Endodermal cell (in vitro differentiated cells): ENCODE measurements around the gene OSBPL8. TPM values are rescaled to one million over a fixed set of nuclear protein-coding genes. Genes with fewer than 3 reads are reported as not detected.

Source experiments
- DNase-seq: peaks from one replicate; pipeline ENCODE4 v3.0.0-alpha.2; 2017
- H3K27ac ChIP-seq: 2 replicates; pipeline ENCODE4 v1.5.1; 2013; ENCODE audit warnings: mild to moderate bottlenecking, low read depth, low read length, moderate library complexity
- H3K27me3 ChIP-seq: 2 replicates; pipeline ENCODE4 v1.6.1; 2013; ENCODE audit warnings: mild to moderate bottlenecking, low read length, moderate library complexity; ENCODE audit not compliant: insufficient read depth, control insufficient read depth, poor library complexity, severe bottlenecking
- H3K36me3 ChIP-seq: 2 replicates; pipeline ENCODE4 v1.7.0; 2013; ENCODE audit warnings: mild to moderate bottlenecking, low read length, moderate library complexity; ENCODE audit not compliant: control insufficient read depth, insufficient read depth
- H3K4me1 ChIP-seq: one replicate; pipeline ENCODE4 v1.7.0; 2013; ENCODE audit warnings: low read length; ENCODE audit not compliant: control insufficient read depth, insufficient read depth
- H3K4me3 ChIP-seq: 2 replicates; pipeline ENCODE4 v1.5.1; 2013; ENCODE audit warnings: mild to moderate bottlenecking, low read length, moderate library complexity
- H3K9ac ChIP-seq: 2 replicates; pipeline ENCODE4 v1.6.1; 2013; ENCODE audit warnings: mild to moderate bottlenecking, low read length, moderate library complexity; ENCODE audit not compliant: poor library complexity, severe bottlenecking; ENCODE audit errors: extremely low read depth
- H3K9me3 ChIP-seq: 2 replicates; pipeline ENCODE4 v1.6.1; 2013; ENCODE audit warnings: mild to moderate bottlenecking, low read length, moderate library complexity; ENCODE audit not compliant: control insufficient read depth
- H3K27ac Mint-ChIP-seq: 2 replicates; pipeline ENCODE4 v1.8.0; 2020; ENCODE audit warnings: mixed read lengths
- H3K27me3 Mint-ChIP-seq: 2 replicates; pipeline ENCODE4 v1.8.0; 2021; ENCODE audit warnings: mild to moderate bottlenecking, mixed read lengths; ENCODE audit not compliant: insufficient read depth
- H3K36me3 Mint-ChIP-seq: 2 replicates; pipeline ENCODE4 v1.8.0; 2020; ENCODE audit warnings: low read depth, mixed read lengths
- H3K4me1 Mint-ChIP-seq: 2 replicates; pipeline ENCODE4 v1.8.0; 2020; ENCODE audit warnings: mixed read lengths
- H3K4me3 Mint-ChIP-seq: 2 replicates; pipeline ENCODE4 v1.8.0; 2020; ENCODE audit warnings: mild to moderate bottlenecking, moderate library complexity, mixed read lengths
- H3K9me3 Mint-ChIP-seq: 2 replicates; pipeline ENCODE4 v1.8.0; 2020; ENCODE audit warnings: mild to moderate bottlenecking, mixed read lengths
- WGBS, 2 experiments: methylation state at CpG; one replicate each; pipeline versions ENCODE4 v1.1.5 to v1.1.7; 2013; ENCODE audit warnings: missing lambda C conversion rate in 2 of 2, mixed read lengths in 1 of 2; ENCODE audit not compliant: insufficient coverage in 1 of 2, insufficient read length in 1 of 2; 5-methylcytosine and 5-hydroxymethylcytosine counted together
- total RNA-seq, 2 donors: library from RNA; stranded (reverse); fragmentation: NEBNext Ultra II Directional in 1 of 2; extraction: Animal tissue kit (Norgen Biotek cat#: 25700) in 1 of 2; gene quantifications; 2 replicates in 1 of 2; 3 replicates in 1 of 2; pipeline ENCODE4 v1.2.1, GENCODE V29; 2021
- TF ChIP-seq, protein P1 (sequence below): fragments of 200-600 bp; sonication (generic); conservative IDR thresholded peaks from 2 replicates; pipeline ENCODE4 v1.5.0; 2021; ENCODE audit warnings: antibody characterized with exemption, mild to moderate bottlenecking

OSBPL8 gene
- total RNA-seq, 2 donors from 2014 or later = 44.0 to 58.8 TPM

DNA sequence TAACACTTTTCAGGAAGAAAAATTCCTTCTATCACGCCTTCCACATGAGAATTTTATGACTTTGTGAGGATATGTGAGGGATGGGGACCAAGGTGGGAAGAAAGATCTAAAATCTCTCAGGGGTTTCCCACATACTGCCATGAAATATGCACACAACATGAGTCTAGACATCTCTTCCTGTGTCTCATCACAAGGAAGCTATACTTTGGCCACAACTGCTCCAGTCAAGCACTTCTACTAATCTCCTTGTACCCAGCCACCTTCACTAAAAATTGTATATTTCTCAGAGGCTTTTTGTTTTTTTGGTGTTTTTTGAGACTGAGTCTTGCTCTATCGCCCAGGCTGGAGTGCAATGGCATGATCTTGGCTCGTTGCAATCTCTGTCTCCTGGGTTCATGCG, 3.2 kb downstream of the OSBPL8 start:
- no peaks in the 10 kb centered on the region for H3K27me3 Mint-ChIP-seq
- no peak overlapping the region for H3K9ac ChIP-seq
- H3K36me3 Mint-ChIP-seq = no peaks in the 10 kb centered on the region
- peak overlapping the region; percentile 14 for H3K27ac Mint-ChIP-seq
- H3K4me3 ChIP-seq = no peak overlapping the region
- H3K27ac ChIP-seq = no peak overlapping the region
- H3K4me1 Mint-ChIP-seq = peaks cover 31% of the 10 kb centered on the region
- H3K9me3 ChIP-seq = no peaks in the 10 kb centered on the region
- no peaks in the 10 kb centered on the region for H3K4me1 ChIP-seq
- no peaks in the 10 kb centered on the region for H3K36me3 ChIP-seq
- no peak for DNase-seq
- 82 to 94% methylated on average over 3 to 4 of the region's 4 CpGs for WGBS, 2 experiments
- no peaks in the 10 kb centered on the region for H3K27me3 ChIP-seq
- H3K9me3 Mint-ChIP-seq = no peaks in the 10 kb centered on the region
- TF ChIP-seq, protein P1, sequence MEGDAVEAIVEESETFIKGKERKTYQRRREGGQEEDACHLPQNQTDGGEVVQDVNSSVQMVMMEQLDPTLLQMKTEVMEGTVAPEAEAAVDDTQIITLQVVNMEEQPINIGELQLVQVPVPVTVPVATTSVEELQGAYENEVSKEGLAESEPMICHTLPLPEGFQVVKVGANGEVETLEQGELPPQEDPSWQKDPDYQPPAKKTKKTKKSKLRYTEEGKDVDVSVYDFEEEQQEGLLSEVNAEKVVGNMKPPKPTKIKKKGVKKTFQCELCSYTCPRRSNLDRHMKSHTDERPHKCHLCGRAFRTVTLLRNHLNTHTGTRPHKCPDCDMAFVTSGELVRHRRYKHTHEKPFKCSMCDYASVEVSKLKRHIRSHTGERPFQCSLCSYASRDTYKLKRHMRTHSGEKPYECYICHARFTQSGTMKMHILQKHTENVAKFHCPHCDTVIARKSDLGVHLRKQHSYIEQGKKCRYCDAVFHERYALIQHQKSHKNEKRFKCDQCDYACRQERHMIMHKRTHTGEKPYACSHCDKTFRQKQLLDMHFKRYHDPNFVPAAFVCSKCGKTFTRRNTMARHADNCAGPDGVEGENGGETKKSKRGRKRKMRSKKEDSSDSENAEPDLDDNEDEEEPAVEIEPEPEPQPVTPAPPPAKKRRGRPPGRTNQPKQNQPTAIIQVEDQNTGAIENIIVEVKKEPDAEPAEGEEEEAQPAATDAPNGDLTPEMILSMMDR = no peak
- H3K4me3 Mint-ChIP-seq = no peak overlapping the region

DNA sequence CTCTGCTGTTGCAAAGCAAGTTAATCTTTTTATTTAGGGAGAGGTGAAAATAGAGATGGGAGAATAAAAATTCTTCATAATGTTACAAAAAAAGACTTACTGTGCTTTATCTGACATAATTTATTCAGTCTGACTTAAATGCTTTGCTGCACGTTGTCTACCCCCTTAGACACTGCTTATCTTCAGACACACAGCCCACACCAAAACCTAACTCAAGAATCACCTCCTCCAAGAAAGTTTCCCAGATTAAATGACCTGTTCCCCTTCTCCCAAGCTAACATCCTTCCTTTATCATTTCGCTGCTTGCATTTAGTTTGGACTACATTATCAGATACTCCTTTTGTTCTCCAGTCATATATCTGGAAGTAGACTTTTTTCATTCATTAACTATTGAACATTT, 3.8 kb downstream of the OSBPL8 start:
- no peak overlapping the region for H3K27ac Mint-ChIP-seq

DNA sequence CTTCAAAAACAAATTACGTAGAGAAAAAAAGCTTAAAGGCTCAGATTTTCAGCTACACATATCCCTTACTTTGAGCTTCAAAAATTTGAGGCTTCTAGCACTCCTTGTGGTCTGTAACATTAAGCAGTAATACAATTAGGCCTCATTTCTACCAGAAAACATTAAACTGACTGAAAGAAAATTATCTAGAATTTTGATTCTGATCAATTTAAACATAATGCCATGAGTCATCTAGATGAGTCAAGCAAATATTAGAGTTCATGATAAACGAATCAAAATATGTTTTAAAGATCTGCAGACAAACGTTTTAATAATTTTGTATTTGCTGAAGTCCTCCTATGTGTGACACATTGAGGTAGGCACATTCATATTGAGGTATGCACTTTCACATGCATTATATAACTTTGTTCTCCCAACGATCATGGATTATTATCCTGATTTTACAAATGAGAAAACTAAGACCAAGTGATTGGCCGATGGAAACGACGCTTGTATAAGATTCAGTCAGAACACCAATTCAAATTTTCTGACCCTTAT, 4.3 kb downstream of the OSBPL8 start:
- TF ChIP-seq, protein P1 = peak; percentile 59
- Histone ChIP-seq H3K4me3 (no peak overlapping the region), H3K27ac (no peak overlapping the region), H3K9me3 (no peaks in the 10 kb centered on the region), H3K9ac (no peak overlapping the region), H3K27me3 (no peaks in the 10 kb centered on the region), H3K36me3 (no peaks in the 10 kb centered on the region), H3K4me1 (no peaks in the 10 kb centered on the region)
- Mint-ChIP-seq H3K4me1 (peaks cover 29% of the 10 kb centered on the region), H3K4me3 (no peak overlapping the region), H3K27me3 (no peaks in the 10 kb centered on the region), H3K36me3 (no peaks in the 10 kb centered on the region), H3K9me3 (no peaks in the 10 kb centered on the region), H3K27ac (no peak overlapping the region)
- WGBS, 2 experiments = 87 to 91% methylated on average over 7 of the region's 7 CpGs
- no peak for DNase-seq

More for the DNA sequence above, 3.8 kb downstream of the OSBPL8 start:
- Mint-ChIP-seq H3K9me3 (no peaks in the 10 kb centered on the region), H3K27me3 (no peaks in the 10 kb centered on the region), H3K36me3 (no peaks in the 10 kb centered on the region), H3K4me1 (peaks cover 31% of the 10 kb centered on the region), H3K4me3 (no peak overlapping the region)
- no peaks in the 10 kb centered on the region for H3K27me3 ChIP-seq
- H3K9ac ChIP-seq = no peak overlapping the region
- H3K4me3 ChIP-seq = no peak overlapping the region
- H3K36me3 ChIP-seq = no peaks in the 10 kb centered on the region
- WGBS, 2 experiments = 80 to 86% methylated on average over 1 to 2 of the region's 2 CpGs
- DNase-seq = no peak
- TF ChIP-seq, protein P1 = no peak
- no peaks in the 10 kb centered on the region for H3K4me1 ChIP-seq
- no peak overlapping the region for H3K27ac ChIP-seq
- no peaks in the 10 kb centered on the region for H3K9me3 ChIP-seq
